GM23338 (cell line): ENCODE data around the gene DSCAML1. TPM values are rescaled to one million over a fixed set of nuclear protein-coding genes. Genes with fewer than 3 reads are reported as not detected.

ENCODE experiments used
- ATAC-seq: fragments of 200-7000 bp; cut with Tn5 transposase; 3 replicates; pipeline ENCODE4 v1.9.1; 2020
- DNase-seq: peaks from one replicate; pipeline ENCODE4 v3.0.0-alpha.2; 2015; ENCODE audit warnings: low spot score
- H2AFZ ChIP-seq: fragments of 200-600 bp; sonication (generic); 2 replicates; pipeline ENCODE4 v1.8.0; 2016; ENCODE audit warnings: antibody characterized with exemption, mild to moderate bottlenecking, moderate library complexity
- H3F3A ChIP-seq: fragments of 200-600 bp; sonication (generic); replicated peaks from 2 replicates; pipeline ENCODE4 v1.8.0; 2017; ENCODE audit warnings: antibody characterized with exemption, mixed run types, low read depth
- H3K27ac ChIP-seq: fragments of 200-600 bp; sonication (generic); 2 replicates; pipeline ENCODE4 v1.6.1; 2016; ENCODE audit warnings: low read depth
- H3K27me3 ChIP-seq: fragments of 200-600 bp; sonication (generic); 2 replicates; pipeline ENCODE4 v1.8.0; 2016; ENCODE audit warnings: mild to moderate bottlenecking, mixed run types, moderate library complexity; ENCODE audit not compliant: insufficient read depth
- H3K36me3 ChIP-seq: fragments of 200-600 bp; sonication (generic); 2 replicates; pipeline ENCODE4 v1.8.0; 2016; ENCODE audit warnings: mild to moderate bottlenecking; ENCODE audit not compliant: insufficient read depth
- H3K4me1 ChIP-seq: fragments of 200-600 bp; sonication (generic); 2 replicates; pipeline ENCODE4 v1.8.0; 2016; ENCODE audit warnings: mild to moderate bottlenecking, moderate library complexity; ENCODE audit not compliant: insufficient read depth
- H3K4me2 ChIP-seq: fragments of 200-600 bp; sonication (generic); 2 replicates; pipeline ENCODE4 v1.7.1; 2017; ENCODE audit warnings: mixed run types
- H3K4me3 ChIP-seq: fragments of 200-600 bp; sonication (generic); 2 replicates; pipeline ENCODE4 v1.6.1; 2016; ENCODE audit warnings: mixed run types
- H3K79me2 ChIP-seq: fragments of 200-600 bp; sonication (generic); replicated peaks from 2 replicates; pipeline ENCODE4 v1.8.0; 2017; ENCODE audit warnings: mild to moderate bottlenecking; ENCODE audit not compliant: insufficient read depth
- H3K9me2 ChIP-seq: fragments of 200-600 bp; sonication (generic); 2 replicates; pipeline ENCODE4 v1.8.0; 2017; ENCODE audit not compliant: insufficient read depth
- H4K20me1 ChIP-seq: fragments of 200-600 bp; sonication (generic); replicated peaks from 2 replicates; pipeline ENCODE4 v1.8.0; 2017; ENCODE audit warnings: mild to moderate bottlenecking; ENCODE audit not compliant: insufficient read depth
- H3K27ac Mint-ChIP-seq: 2 replicates; pipeline ENCODE4 v1.8.0; 2020; ENCODE audit warnings: inconsistent platforms, mild to moderate bottlenecking, moderate library complexity, mixed read lengths
- H3K27me3 Mint-ChIP-seq: 3 replicates; pipeline ENCODE4 v1.8.0; 2022; ENCODE audit warnings: low read depth, mild to moderate bottlenecking, moderate library complexity, mixed read lengths, inconsistent platforms; ENCODE audit not compliant: insufficient read depth, poor library complexity
- H3K36me3 Mint-ChIP-seq: 3 replicates; pipeline ENCODE4 v1.8.0; 2021; ENCODE audit warnings: low read depth, mild to moderate bottlenecking, inconsistent platforms, moderate library complexity, mixed read lengths
- H3K4me1 Mint-ChIP-seq: 3 replicates; pipeline ENCODE4 v1.8.0; 2020; ENCODE audit warnings: mild to moderate bottlenecking, inconsistent platforms, mixed read lengths
- H3K4me3 Mint-ChIP-seq: 3 replicates; pipeline ENCODE4 v1.8.0; 2021; ENCODE audit warnings: moderate library complexity, mild to moderate bottlenecking, inconsistent platforms, mixed read lengths
- H3K9me3 Mint-ChIP-seq: 3 replicates; pipeline ENCODE4 v1.8.0; 2020; ENCODE audit warnings: moderate library complexity, mild to moderate bottlenecking, inconsistent platforms, mixed read lengths
- EZH2 ChIP-seq: fragments of 200-600 bp; sonication (generic); IDR thresholded peaks from one replicate; pipeline ENCODE4 v1.8.0; 2017; ENCODE audit warnings: antibody characterized with exemption, mild to moderate bottlenecking, low read depth; ENCODE audit not compliant: unreplicated experiment
- EZH2phosphoT487 ChIP-seq: fragments of 200-600 bp; sonication (generic); IDR thresholded peaks from one replicate; pipeline ENCODE4 v1.8.1; 2018; ENCODE audit warnings: antibody characterized with exemption; ENCODE audit not compliant: unreplicated experiment
- POLR2AphosphoS5 ChIP-seq: IDR thresholded peaks from 2 replicates; pipeline ENCODE4 v1.6.1; 2016; ENCODE audit warnings: antibody characterized with exemption, low read depth
- STAT1 ChIP-seq: IDR thresholded peaks from one replicate; pipeline ENCODE4 v1.6.1; 2016; ENCODE audit warnings: antibody characterized with exemption; ENCODE audit not compliant: unreplicated experiment
- ZNF114 ChIP-seq: fragments of 250-450 bp; sonication (Bioruptor Pico); IDR thresholded peaks from 2 replicates; pipeline ENCODE4 v1.5.0; 2020; ENCODE audit warnings: mild to moderate bottlenecking, moderate library complexity
- ZNF331 ChIP-seq: fragments of 250-450 bp; sonication (Bioruptor Pico); IDR thresholded peaks from 2 replicates; pipeline ENCODE4 v1.5.0; 2020; ENCODE audit warnings: low read depth, mild to moderate bottlenecking, moderate library complexity
- polyA plus RNA-seq: library from polyadenylated mRNA; unstranded; fragments of >200 nt; fragmentation: Nextera tagmentation; extraction: Ambion mirVana; gene quantifications from 2 replicates; pipeline ENCODE4 v1.2.1, GENCODE V29; 2016
- total RNA-seq: library from RNA; depleted of rRNA; stranded (reverse); fragments of >200 nt; shearing (Covaris generic); gene quantifications from 2 replicates; pipeline ENCODE4 v1.2.3, GENCODE V29; 2014
- TF ChIP-seq, protein P1 (sequence below), 2 experiments: fragments of 200-600 bp in 1 of 2; sonication (generic) in 1 of 2; conservative IDR thresholded peaks; 2 replicates each; pipeline versions ENCODE4 v1.5.1 to v1.6.1; 2016 to 2017; ENCODE audit warnings: antibody characterized with exemption in 2 of 2, low read depth in 2 of 2, mild to moderate bottlenecking in 2 of 2, moderate library complexity in 1 of 2
- TF ChIP-seq, protein P2 (sequence below): IDR thresholded peaks from one replicate; pipeline ENCODE4 v1.6.1; 2018; ENCODE audit warnings: antibody characterized with exemption; ENCODE audit not compliant: unreplicated experiment
- TF ChIP-seq, protein P3 (sequence below): IDR thresholded peaks from 2 replicates; pipeline ENCODE4 v1.6.1; 2016; ENCODE audit warnings: antibody characterized with exemption

DSCAML1 gene
- total and polyA plus RNA-seq, 2 experiments from 2014 or later: 0.17 TPM; not detected in 1

GRCh38 chr11:117390743-117391142, 406.3 kb downstream of the DSCAML1 start (continued):
- TF ChIP-seq, protein P1, sequence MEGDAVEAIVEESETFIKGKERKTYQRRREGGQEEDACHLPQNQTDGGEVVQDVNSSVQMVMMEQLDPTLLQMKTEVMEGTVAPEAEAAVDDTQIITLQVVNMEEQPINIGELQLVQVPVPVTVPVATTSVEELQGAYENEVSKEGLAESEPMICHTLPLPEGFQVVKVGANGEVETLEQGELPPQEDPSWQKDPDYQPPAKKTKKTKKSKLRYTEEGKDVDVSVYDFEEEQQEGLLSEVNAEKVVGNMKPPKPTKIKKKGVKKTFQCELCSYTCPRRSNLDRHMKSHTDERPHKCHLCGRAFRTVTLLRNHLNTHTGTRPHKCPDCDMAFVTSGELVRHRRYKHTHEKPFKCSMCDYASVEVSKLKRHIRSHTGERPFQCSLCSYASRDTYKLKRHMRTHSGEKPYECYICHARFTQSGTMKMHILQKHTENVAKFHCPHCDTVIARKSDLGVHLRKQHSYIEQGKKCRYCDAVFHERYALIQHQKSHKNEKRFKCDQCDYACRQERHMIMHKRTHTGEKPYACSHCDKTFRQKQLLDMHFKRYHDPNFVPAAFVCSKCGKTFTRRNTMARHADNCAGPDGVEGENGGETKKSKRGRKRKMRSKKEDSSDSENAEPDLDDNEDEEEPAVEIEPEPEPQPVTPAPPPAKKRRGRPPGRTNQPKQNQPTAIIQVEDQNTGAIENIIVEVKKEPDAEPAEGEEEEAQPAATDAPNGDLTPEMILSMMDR (conservative IDR thresholded peaks at IDR 0.05; ENCODE audit: low read depth in 2 of 2): no peak
- TF ChIP-seq, protein P2, sequence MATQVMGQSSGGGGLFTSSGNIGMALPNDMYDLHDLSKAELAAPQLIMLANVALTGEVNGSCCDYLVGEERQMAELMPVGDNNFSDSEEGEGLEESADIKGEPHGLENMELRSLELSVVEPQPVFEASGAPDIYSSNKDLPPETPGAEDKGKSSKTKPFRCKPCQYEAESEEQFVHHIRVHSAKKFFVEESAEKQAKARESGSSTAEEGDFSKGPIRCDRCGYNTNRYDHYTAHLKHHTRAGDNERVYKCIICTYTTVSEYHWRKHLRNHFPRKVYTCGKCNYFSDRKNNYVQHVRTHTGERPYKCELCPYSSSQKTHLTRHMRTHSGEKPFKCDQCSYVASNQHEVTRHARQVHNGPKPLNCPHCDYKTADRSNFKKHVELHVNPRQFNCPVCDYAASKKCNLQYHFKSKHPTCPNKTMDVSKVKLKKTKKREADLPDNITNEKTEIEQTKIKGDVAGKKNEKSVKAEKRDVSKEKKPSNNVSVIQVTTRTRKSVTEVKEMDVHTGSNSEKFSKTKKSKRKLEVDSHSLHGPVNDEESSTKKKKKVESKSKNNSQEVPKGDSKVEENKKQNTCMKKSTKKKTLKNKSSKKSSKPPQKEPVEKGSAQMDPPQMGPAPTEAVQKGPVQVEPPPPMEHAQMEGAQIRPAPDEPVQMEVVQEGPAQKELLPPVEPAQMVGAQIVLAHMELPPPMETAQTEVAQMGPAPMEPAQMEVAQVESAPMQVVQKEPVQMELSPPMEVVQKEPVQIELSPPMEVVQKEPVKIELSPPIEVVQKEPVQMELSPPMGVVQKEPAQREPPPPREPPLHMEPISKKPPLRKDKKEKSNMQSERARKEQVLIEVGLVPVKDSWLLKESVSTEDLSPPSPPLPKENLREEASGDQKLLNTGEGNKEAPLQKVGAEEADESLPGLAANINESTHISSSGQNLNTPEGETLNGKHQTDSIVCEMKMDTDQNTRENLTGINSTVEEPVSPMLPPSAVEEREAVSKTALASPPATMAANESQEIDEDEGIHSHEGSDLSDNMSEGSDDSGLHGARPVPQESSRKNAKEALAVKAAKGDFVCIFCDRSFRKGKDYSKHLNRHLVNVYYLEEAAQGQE: no peak
- no peak for TF ChIP-seq ZNF114
- TF ChIP-seq, protein P3, sequence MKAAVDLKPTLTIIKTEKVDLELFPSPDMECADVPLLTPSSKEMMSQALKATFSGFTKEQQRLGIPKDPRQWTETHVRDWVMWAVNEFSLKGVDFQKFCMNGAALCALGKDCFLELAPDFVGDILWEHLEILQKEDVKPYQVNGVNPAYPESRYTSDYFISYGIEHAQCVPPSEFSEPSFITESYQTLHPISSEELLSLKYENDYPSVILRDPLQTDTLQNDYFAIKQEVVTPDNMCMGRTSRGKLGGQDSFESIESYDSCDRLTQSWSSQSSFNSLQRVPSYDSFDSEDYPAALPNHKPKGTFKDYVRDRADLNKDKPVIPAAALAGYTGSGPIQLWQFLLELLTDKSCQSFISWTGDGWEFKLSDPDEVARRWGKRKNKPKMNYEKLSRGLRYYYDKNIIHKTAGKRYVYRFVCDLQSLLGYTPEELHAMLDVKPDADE: no peak

GRCh38 chr11:117387992-117388755, 408.8 kb downstream of the DSCAML1 start:
- DNase-seq: no peak
- no peaks in the 10 kb centered on the region for H3K9me3 Mint-ChIP-seq
- no peak overlapping the region for H2AFZ ChIP-seq
- no peaks in the 10 kb centered on the region for H3K4me1 Mint-ChIP-seq
- H3K27me3 ChIP-seq: no peaks in the 10 kb centered on the region
- no peak overlapping the region for H3K4me3 ChIP-seq
- no peaks in the 10 kb centered on the region for H4K20me1 ChIP-seq
- no peaks in the 10 kb centered on the region for H3K79me2 ChIP-seq
- no peaks in the 10 kb centered on the region for H3F3A ChIP-seq
- ATAC-seq: no peak
- no peak overlapping the region for H3K27ac Mint-ChIP-seq
- H3K36me3 ChIP-seq: no peaks in the 10 kb centered on the region
- H3K27me3 Mint-ChIP-seq: peaks cover 2% of the 10 kb centered on the region
- H3K4me2 ChIP-seq: no peak overlapping the region
- H3K27ac ChIP-seq: no peak overlapping the region
- H3K4me3 Mint-ChIP-seq: no peak overlapping the region
- no peaks in the 10 kb centered on the region for H3K4me1 ChIP-seq
- peaks cover 15% of the 10 kb centered on the region for H3K36me3 Mint-ChIP-seq
- H3K9me2 ChIP-seq: no peaks in the 10 kb centered on the region
- TF ChIP-seq, protein P1 (conservative IDR thresholded peaks at IDR 0.05; ENCODE audit: low read depth in 2 of 2): no peak
- no peak for TF ChIP-seq STAT1
- no peak for TF ChIP-seq ZNF331 (CRISPR knock-in tag)
- TF ChIP-seq, protein P2: no peak
- TF ChIP-seq ZNF114: no peak
- no peak for TF ChIP-seq EZH2phosphoT487
- TF ChIP-seq, protein P3: no peak
- no peak for TF ChIP-seq EZH2
- no peak for TF ChIP-seq POLR2AphosphoS5
